ENCODE results near the gene AJUBA. TPM values are rescaled to one million over a fixed set of nuclear protein-coding genes. Genes with fewer than 3 reads are reported as not detected.

Gene AJUBA
- total and polyA plus RNA-seq, 2 donors (not counting 1 experiment from before 2014, with no cell fraction given), result 1.6 TPM; not detected in 1

DNA sequence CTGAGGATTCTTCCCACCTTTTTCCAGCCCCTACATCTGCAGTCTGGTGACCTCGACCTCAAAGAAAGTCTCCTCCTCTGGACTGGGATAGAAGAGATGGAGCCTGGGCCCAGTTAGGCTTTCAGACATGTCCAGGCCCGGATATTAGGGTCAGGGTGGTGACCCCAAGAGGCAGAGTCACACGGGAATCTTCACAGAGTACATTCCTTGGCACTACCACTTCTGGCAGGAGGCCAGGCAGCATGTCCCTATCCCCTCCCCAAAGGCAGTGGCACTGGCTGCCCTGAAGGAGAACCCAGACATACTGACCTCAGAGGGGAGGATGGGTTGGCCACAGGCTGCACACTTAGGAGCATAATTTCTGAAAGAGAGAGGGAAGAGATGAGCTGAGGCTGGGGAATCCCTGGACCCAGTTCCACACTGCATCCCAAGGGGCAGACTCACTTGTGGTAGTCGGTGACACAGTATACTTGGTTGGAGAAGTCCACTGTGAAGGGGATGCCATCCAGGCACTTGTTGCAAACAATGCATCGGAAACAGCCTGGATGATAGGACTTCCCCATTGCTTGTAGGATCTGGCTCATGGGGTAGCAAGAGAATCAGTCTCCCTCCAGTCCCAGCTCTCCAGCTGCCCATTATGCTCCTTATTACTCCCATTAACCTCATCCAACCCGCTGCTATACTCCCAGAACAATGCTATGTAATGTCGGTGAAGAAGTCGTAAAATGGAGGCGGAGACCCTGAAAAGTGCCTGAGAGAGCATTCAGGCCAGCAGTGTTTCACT is 7.6 kb downstream of the AJUBA start:
- Histone ChIP-seq H3K27ac (ENCODE audit: low read length in 2 of 2) (no peak overlapping the region), H2AFZ (ENCODE audit: insufficient read depth, low read depth, low read length, poor library complexity, severe bottlenecking) (no peak overlapping the region), H3K27me3 (replicated peaks in 1 of 4; ENCODE audit: control extremely low read depth in 1 of 4, control insufficient read depth in 3 of 4, insufficient read depth in 4 of 4, low read length in 3 of 4) (peaks cover 0 to 8% (median 3%) of the 10 kb centered on the region in 4 experiments), H3K9ac (ENCODE audit: low read length) (no peak overlapping the region), H3K4me3 (ENCODE audit: control extremely low read depth in 1 of 5, extremely low read depth in 1 of 5, insufficient read depth in 1 of 5, low read depth in 2 of 5, low read length in 4 of 5) (no peak overlapping the region), H4K20me1 (ENCODE audit: control insufficient read depth, insufficient read depth, low read length, poor library complexity, severe bottlenecking) (no peaks in the 10 kb centered on the region), H3K79me2 (ENCODE audit: control insufficient read depth, insufficient read depth, low read length) (no peaks in the 10 kb centered on the region), H3K4me2 (replicated peaks; ENCODE audit: low read depth, low read length, poor library complexity, severe bottlenecking) (no peak overlapping the region), H3K4me1 (ENCODE audit: control insufficient read depth in 2 of 2, insufficient read depth in 2 of 2, low read length in 2 of 2) (peaks cover 0 to 5% of the 10 kb centered on the region in 2 donors), H3K9me3 (ENCODE audit: control extremely low read depth in 1 of 3, control insufficient read depth in 2 of 3, insufficient read depth in 1 of 3, low read length in 2 of 3) (no peaks in the 10 kb centered on the region), H3K36me3 (replicated peaks in 1 of 2; ENCODE audit: control extremely low read depth in 1 of 2, control insufficient read depth in 1 of 2, extremely low read depth in 1 of 2, insufficient read depth in 2 of 2, low read length in 1 of 2) (no peaks in the 10 kb centered on the region)
- ChIA-PET CTCF (interaction anchor here (0.5 to 36.3 kb wide), 9 partner anchors 10 to 695 kb away, joined by 3 to 1134 read pairs (median 7); partner anchors contain the start of genes AJUBA and CDH24), POLR2A (no interaction called here)
- no peak for TF ChIP-seq EZH2 (IDR thresholded peaks at IDR 0.05; ENCODE audit: borderline replicate concordance, insufficient read depth, low read depth, low read length, poor library complexity, severe bottlenecking)
- TF ChIP-seq, protein P1, sequence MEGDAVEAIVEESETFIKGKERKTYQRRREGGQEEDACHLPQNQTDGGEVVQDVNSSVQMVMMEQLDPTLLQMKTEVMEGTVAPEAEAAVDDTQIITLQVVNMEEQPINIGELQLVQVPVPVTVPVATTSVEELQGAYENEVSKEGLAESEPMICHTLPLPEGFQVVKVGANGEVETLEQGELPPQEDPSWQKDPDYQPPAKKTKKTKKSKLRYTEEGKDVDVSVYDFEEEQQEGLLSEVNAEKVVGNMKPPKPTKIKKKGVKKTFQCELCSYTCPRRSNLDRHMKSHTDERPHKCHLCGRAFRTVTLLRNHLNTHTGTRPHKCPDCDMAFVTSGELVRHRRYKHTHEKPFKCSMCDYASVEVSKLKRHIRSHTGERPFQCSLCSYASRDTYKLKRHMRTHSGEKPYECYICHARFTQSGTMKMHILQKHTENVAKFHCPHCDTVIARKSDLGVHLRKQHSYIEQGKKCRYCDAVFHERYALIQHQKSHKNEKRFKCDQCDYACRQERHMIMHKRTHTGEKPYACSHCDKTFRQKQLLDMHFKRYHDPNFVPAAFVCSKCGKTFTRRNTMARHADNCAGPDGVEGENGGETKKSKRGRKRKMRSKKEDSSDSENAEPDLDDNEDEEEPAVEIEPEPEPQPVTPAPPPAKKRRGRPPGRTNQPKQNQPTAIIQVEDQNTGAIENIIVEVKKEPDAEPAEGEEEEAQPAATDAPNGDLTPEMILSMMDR (IDR thresholded peaks at IDR 0.05), result no peak
- intact Hi-C loops (cut with micrococcal nuclease), result no loop called here
- DNase-seq, result no peak
- ATAC-seq (ENCODE audit: low read depth), result no peak
- H3K9me3 Mint-ChIP-seq (ENCODE audit: insufficient read depth), result no peaks in the 10 kb centered on the region
- no peak overlapping the region for H3K4me3 Mint-ChIP-seq
- peaks cover 4% of the 10 kb centered on the region for H3K4me1 Mint-ChIP-seq
- 97% methylated on average over 7 of the region's 9 CpGs for WGBS (ENCODE audit: insufficient coverage)
- H3K27me3 Mint-ChIP-seq, result peaks cover 10% of the 10 kb centered on the region
- H3K27ac Mint-ChIP-seq, result no peak overlapping the region

All from B cell (primary cell).